Measurements from ENCODE around the gene PPP4C. TPM values are rescaled to one million over a fixed set of nuclear protein-coding genes. Genes with fewer than 3 reads are reported as not detected.
A peak's percentile ranks its signal among the peaks of the same experiment; 100 is the strongest.

The PPP4C gene
- total and polyA plus RNA-seq, 7 experiments from 2014 or later, result 68.4 to 176 (median 104) TPM

DNA sequence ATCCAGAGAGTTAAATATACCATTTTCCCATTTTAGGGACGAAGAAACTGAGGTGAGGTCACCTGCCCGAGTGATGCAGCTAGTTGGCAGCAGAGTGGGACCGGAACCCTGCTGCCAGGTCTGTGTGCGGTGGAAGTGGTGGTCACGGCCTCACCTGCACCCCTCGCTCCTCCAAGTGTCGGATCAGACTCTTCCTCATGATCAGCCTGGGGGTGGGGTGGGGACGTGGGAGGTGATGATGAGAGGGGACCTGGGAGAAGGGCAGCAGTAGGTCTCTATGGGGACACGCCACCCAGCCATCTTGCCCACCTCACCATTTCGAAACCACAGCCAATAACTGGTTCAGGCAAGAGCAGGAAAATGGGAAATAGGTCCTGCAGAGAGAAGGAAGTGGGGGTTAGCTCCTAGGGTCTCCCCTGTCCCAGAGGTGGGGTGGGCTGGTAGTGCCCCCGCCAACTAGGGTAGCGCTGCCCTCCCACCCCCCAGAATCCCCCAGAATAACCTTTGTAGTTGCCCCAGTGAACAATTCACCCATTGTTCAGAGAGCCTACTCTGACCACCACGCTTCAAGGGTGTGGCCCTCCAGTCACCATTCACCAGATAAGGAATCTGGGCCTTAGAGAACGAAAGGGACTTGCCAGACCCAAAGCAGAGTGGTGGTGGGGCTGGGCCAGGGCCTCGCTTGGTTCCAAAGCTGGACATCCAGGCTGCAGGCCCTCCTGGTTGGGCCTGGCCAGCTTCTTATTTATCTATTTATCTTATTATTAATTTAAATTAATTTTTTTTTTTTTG, 32.5 kb downstream of the PPP4C start:
- POLR2A ChIA-PET, result interaction anchor here (0.6 to 1.2 kb wide), 3 partner anchors 53 to 359 kb away, joined by 3 read pairs; no protein-coding TSS in a partner anchor
- H3K9me3 Mint-ChIP-seq, result peaks cover 0 to 5% (median 0%) of the 10 kb centered on the region in 11 donors
- Histone ChIP-seq H3K27me3 (ENCODE audit: control insufficient read depth in 2 of 2, insufficient read depth in 2 of 2, low read length in 2 of 2) (no peaks in the 10 kb centered on the region), H3K4me1 (ENCODE audit: control insufficient read depth in 2 of 2, insufficient read depth in 2 of 2, low read length in 2 of 2) (no peaks in the 10 kb centered on the region), H3K9me3 (ENCODE audit: control insufficient read depth in 2 of 3, low read length in 3 of 3) (no peaks in the 10 kb centered on the region), H3K27ac (ENCODE audit: low read depth, low read length) (no peak overlapping the region), H3K4me3 (ENCODE audit: low read length) (no peak overlapping the region), H3K36me3 (ENCODE audit: control insufficient read depth in 2 of 3, insufficient read depth in 3 of 3, low read length in 3 of 3) (peaks cover 0 to 48% (median 0%) of the 10 kb centered on the region in 3 experiments)
- no peak for DNase-seq
- H3K4me3 Mint-ChIP-seq, result no peak overlapping the region
- H3K27me3 Mint-ChIP-seq, result no peaks in the 10 kb centered on the region
- peaks cover 5 to 49% (median 16%) of the 10 kb centered on the region in 5 donors for H3K36me3 Mint-ChIP-seq
- no peak for ATAC-seq
- CTCF ChIA-PET, result no interaction called here
- intact Hi-C loops (cut with micrococcal nuclease), result no loop called here
- H3K4me1 Mint-ChIP-seq, result peaks cover 0 to 6% (median 3%) of the 10 kb centered on the region in 7 donors
- H3K27ac Mint-ChIP-seq, result no peak overlapping the region

DNA sequence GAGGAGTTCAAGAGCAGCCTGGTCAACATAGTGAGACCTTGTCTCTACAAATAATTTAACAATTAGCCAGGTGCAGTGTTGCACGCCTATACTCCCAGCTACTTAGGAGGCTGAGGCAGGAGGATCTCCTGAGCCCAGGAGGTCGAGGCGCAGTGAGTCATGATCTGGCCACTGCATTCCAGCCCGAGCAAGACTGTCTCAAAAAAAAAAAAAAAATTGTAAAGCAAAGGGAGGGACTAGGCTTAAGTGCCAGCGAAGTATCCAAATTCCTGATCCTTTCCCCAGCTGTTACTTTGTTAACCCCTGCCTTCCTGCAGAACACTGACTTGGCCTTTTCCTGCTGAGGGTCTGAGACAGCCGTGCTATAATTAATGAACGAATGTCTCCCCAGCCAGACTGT, 34.9 kb downstream of the PPP4C start:
- Histone ChIP-seq H3K4me1 (ENCODE audit: control insufficient read depth in 2 of 2, insufficient read depth in 2 of 2, low read length in 2 of 2) (no peaks in the 10 kb centered on the region), H3K27me3 (ENCODE audit: control insufficient read depth in 2 of 2, insufficient read depth in 2 of 2, low read length in 2 of 2) (no peaks in the 10 kb centered on the region), H3K27ac (ENCODE audit: low read depth, low read length) (no peak overlapping the region), H3K4me3 (ENCODE audit: low read length) (no peak overlapping the region), H3K36me3 (ENCODE audit: control insufficient read depth in 2 of 3, insufficient read depth in 3 of 3, low read length in 3 of 3) (peaks cover 0 to 49% (median 0%) of the 10 kb centered on the region in 3 experiments), H3K9me3 (ENCODE audit: control insufficient read depth in 2 of 3, low read length in 3 of 3) (no peaks in the 10 kb centered on the region)
- H3K4me3 Mint-ChIP-seq, result no peak overlapping the region
- intact Hi-C loops (cut with micrococcal nuclease), result no loop called here
- no peaks in the 10 kb centered on the region for H3K27me3 Mint-ChIP-seq
- H3K9me3 Mint-ChIP-seq, result peaks cover 0 to 2% (median 0%) of the 10 kb centered on the region in 11 donors
- DNase-seq (no peak), ATAC-seq (no peak)
- CTCF ChIA-PET, result interaction anchor here (1.6 kb wide), 1 partner anchor 20 kb away, joined by 5 read pairs; the partner anchor contains the start of gene TBX6
- peaks cover 0 to 31% (median 7%) of the 10 kb centered on the region in 5 donors for H3K36me3 Mint-ChIP-seq
- POLR2A ChIA-PET, result interaction anchor here (3.8 to 12.0 kb wide), 2 partner anchors 19 to 74 kb away, joined by 18 to 116 read pairs; partner anchors contain the start of genes CORO1A and TBX6
- H3K4me1 Mint-ChIP-seq, result peaks cover 6 to 14% (median 12%) of the 10 kb centered on the region in 7 donors
- peak overlapping the region in 1 of 9 donors; percentile 51 for H3K27ac Mint-ChIP-seq

DNA sequence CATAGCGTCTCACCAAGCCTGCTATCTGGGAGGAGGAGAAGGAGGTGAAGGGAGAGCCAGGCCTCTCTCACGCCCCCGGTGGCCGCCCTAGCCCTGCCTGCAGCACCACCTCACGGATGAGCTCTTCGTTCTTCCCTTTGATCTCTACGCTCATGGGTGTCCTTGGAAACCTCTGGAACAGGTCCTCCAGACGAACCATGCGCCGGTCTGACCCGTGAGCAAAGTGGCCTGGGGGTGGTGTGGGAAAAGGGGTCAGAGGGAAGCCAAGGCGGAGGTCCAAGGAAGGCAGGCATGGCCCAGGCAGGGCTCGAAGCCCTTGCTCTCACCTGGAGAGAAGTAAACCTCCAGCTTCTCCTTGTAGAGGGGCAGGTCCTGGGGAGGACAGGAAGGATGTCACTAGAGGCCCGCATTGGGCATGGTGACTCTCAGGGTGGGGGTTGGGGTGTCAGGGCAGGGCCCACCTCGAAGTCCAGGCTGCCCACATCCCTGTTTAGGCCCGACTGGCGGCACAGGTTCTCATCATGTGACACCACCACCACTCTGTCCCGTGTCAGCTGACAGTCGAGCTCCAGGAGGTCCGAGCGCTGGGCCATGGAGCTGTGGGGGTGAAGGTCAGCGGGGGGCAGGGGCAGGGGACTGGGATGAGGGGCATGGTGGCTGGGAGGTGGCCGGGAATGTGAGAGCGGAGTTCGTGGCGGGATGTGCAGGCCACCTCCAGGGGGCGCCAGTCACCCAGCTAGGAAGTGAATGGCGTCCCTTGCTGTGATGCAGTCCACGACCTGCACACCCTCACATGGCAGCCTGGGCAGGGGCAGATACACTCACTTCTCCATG, 36.6 kb downstream of the PPP4C start:
- DNase-seq (peak in 7 of 9 donors; percentile 31 to 76 (median 35)), ATAC-seq (peak; percentile 60)
- no peaks in the 10 kb centered on the region for H3K27me3 ChIP-seq (ENCODE audit: control insufficient read depth in 2 of 2, insufficient read depth in 2 of 2, low read length in 2 of 2)
- POLR2A ChIA-PET, result interaction anchor here (1.2 to 12.0 kb wide), 5 partner anchors 8 to 72 kb away, joined by 3 to 116 read pairs (median 7); partner anchors contain the start of genes CORO1A and TBX6
- Mint-ChIP-seq H3K27me3 (no peaks in the 10 kb centered on the region), H3K9me3 (peaks cover 0 to 2% (median 0%) of the 10 kb centered on the region in 11 donors), H3K27ac (peak overlapping the region in 2 of 9 donors; percentile 12 to 38), H3K4me1 (peaks cover 6 to 15% (median 11%) of the 10 kb centered on the region in 7 donors), H3K4me3 (no peak overlapping the region), H3K36me3 (peaks cover 0 to 25% (median 7%) of the 10 kb centered on the region in 5 donors)
- no peaks in the 10 kb centered on the region for H3K4me1 ChIP-seq (ENCODE audit: control insufficient read depth in 2 of 2, insufficient read depth in 2 of 2, low read length in 2 of 2)
- no peak overlapping the region for H3K4me3 ChIP-seq (ENCODE audit: low read length)
- H3K36me3 ChIP-seq (ENCODE audit: control insufficient read depth in 2 of 3, insufficient read depth in 3 of 3, low read length in 3 of 3), result peaks cover 0 to 62% (median 8%) of the 10 kb centered on the region in 3 experiments
- CTCF ChIA-PET, result interaction anchor here (0.7 to 1.4 kb wide), 8 partner anchors 9 to 516 kb away, joined by 3 to 5 read pairs (median 3); partner anchors contain the start of gene CORO1A
- H3K9me3 ChIP-seq (ENCODE audit: control insufficient read depth in 2 of 3, low read length in 3 of 3), result no peaks in the 10 kb centered on the region
- intact Hi-C loops (cut with micrococcal nuclease), result loop anchor here in 1 of 2 donors (1.0 kb wide), 2 partner anchors 44 to 297 kb away; no protein-coding TSS in a partner anchor
- H3K27ac ChIP-seq (ENCODE audit: low read depth, low read length), result no peak overlapping the region

DNA sequence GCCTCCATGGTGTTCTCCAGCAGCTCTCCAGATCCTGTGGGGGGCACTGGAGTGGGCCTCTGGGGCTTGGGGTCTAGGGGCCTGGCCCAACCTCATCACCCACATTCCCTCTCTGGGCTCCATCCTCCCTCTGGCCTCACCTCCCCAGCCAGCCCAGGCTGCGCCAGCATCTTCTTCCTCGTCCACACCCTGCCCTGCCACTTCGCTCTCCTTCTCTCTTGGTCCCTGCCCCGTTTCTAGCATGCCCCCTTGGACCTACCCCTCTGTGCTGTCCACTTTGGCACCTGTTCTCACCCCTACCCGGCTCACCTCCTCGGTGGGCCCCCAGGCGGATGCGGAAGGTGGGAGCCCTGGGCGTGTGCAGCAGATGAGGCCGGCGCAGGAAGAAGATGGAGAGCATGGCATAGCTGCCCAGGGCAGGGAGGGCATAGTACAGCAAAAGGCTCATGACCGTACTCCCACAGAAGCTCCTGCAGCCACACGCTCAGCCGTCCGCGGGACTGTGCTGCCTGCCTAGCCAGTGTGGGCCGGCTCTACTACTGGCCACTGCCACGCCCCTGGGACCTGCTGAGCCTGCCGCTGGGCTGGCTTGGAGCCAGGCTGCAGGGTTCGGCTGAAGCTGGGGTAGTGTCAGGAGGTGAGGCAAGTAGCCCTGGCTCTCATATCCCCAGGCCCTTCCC, 37.4 kb downstream of the PPP4C start, which contains the start of gene GDPD3:
TSS of gene GDPD3 (minus strand) at position 507 of the 680 bp plus-strand sequence. CDS start at position 448, 59 bp downstream.
- intact Hi-C loops (cut with micrococcal nuclease), result no loop called here
- Histone ChIP-seq H3K36me3 (ENCODE audit: control insufficient read depth in 2 of 3, insufficient read depth in 3 of 3, low read length in 3 of 3) (peaks cover 0 to 64% (median 9%) of the 10 kb centered on the region in 3 experiments), H3K27ac (ENCODE audit: low read depth, low read length) (no peak within 1 kb of the TSS), H3K4me1 (ENCODE audit: control insufficient read depth in 2 of 2, insufficient read depth in 2 of 2, low read length in 2 of 2) (no peaks in the 10 kb centered on the region), H3K9me3 (ENCODE audit: control insufficient read depth in 2 of 3, low read length in 3 of 3) (no peaks in the 10 kb centered on the region), H3K27me3 (ENCODE audit: control insufficient read depth in 2 of 2, insufficient read depth in 2 of 2, low read length in 2 of 2) (no peaks in the 10 kb centered on the region), H3K4me3 (ENCODE audit: low read length) (no peak within 1 kb of the TSS)
- Mint-ChIP-seq H3K27ac (peak within 1 kb of the TSS in 4 of 9 donors; percentile 5 to 65 (median 44)), H3K4me1 (peaks cover 6 to 15% (median 11%) of the 10 kb centered on the region in 7 donors), H3K27me3 (no peaks in the 10 kb centered on the region), H3K36me3 (peaks cover 0 to 19% (median 7%) of the 10 kb centered on the region in 5 donors), H3K9me3 (peaks cover 0 to 2% (median 0%) of the 10 kb centered on the region in 11 donors), H3K4me3 (peak within 1 kb of the TSS in 1 of 10 donors; percentile 17)
- CTCF ChIA-PET, result interaction anchor here (1.2 to 1.4 kb wide), 3 partner anchors 8 to 305 kb away, joined by 3 to 5 read pairs (median 3); no protein-coding TSS in a partner anchor
- POLR2A ChIA-PET, result interaction anchor here (1.0 to 12.0 kb wide), 5 partner anchors 8 to 72 kb away, joined by 3 to 116 read pairs (median 4); partner anchors contain the start of gene CORO1A
- DNase-seq (no peak), ATAC-seq (peak; percentile 6)

DNA sequence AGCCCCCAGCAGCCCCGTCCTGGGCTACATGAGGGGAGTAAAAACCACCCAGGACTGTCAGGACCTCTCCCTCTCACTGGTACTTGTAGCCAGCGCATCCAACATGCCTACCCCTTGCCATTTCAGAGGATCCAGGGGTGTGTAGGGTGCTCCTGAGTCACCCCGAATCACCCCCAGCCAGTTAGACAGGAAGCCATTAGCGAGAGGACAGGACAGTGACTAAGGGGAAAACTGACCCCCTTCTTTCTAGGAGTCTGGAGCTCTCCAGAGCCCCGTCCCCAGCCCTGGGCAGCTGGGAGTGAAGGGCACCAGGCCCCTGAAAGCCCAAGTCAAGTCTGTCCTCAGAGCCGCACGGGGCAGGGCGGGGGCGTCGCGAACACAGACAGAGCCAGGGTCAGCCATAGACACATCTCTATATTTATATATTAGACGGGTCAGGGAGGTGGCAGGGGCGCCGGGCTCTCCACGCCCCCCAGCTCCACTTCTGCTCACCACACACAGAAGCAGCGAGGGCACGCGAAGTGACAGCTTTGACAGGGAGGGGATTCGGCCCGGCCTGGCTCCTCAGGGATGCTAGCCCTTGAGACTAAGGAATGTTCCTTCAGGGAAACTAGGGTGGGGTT, 38.0 kb downstream of the PPP4C start:
- no peaks in the 10 kb centered on the region for H3K27me3 ChIP-seq (ENCODE audit: control insufficient read depth in 2 of 2, insufficient read depth in 2 of 2, low read length in 2 of 2)
- ATAC-seq (no peak), DNase-seq (no peak)
- no peak overlapping the region for H3K4me3 ChIP-seq (ENCODE audit: low read length)
- peaks cover 0 to 2% (median 0%) of the 10 kb centered on the region in 11 donors for H3K9me3 Mint-ChIP-seq
- H3K9me3 ChIP-seq (ENCODE audit: control insufficient read depth in 2 of 3, low read length in 3 of 3), result no peaks in the 10 kb centered on the region
- H3K27ac ChIP-seq (ENCODE audit: low read depth, low read length), result no peak overlapping the region
- no peaks in the 10 kb centered on the region for H3K27me3 Mint-ChIP-seq
- no peaks in the 10 kb centered on the region for H3K4me1 ChIP-seq (ENCODE audit: control insufficient read depth in 2 of 2, insufficient read depth in 2 of 2, low read length in 2 of 2)
- H3K36me3 ChIP-seq (ENCODE audit: control insufficient read depth in 2 of 3, insufficient read depth in 3 of 3, low read length in 3 of 3), result peaks cover 0 to 64% (median 9%) of the 10 kb centered on the region in 3 experiments
- ChIA-PET CTCF (no interaction called here), POLR2A (interaction anchor here (1.0 to 12.0 kb wide), 3 partner anchors 23 to 71 kb away, joined by 3 to 116 read pairs (median 3); partner anchors contain the start of genes CORO1A and TBX6)
- peak overlapping the region in 1 of 10 donors; percentile 17 for H3K4me3 Mint-ChIP-seq
- H3K4me1 Mint-ChIP-seq, result peaks cover 6 to 15% (median 11%) of the 10 kb centered on the region in 7 donors
- peaks cover 0 to 19% (median 7%) of the 10 kb centered on the region in 5 donors for H3K36me3 Mint-ChIP-seq
- intact Hi-C loops (cut with micrococcal nuclease), result no loop called here
- peak overlapping the region in 4 of 9 donors; percentile 5 to 65 (median 44) for H3K27ac Mint-ChIP-seq
